Brain microvascular endothelial cell (primary cell): ENCODE results near the gene NDUFA6.
"Not testable (repeated sequence)": the region's sequence is repeated elsewhere in the genome, so short reads cannot be mapped to it uniquely, and the experiment has no call there.

Experiments
- DNase-seq: peaks from one replicate; pipeline ENCODE4 v3.0.0-alpha.2; 2020
- H3K27ac ChIP-seq: fragments of 250-450 bp; sonication (Bioruptor Pico); 2 replicates; pipeline ENCODE4 v1.5.1; 2020; ENCODE audit warnings: mild to moderate bottlenecking, moderate library complexity
- H3K27me3 ChIP-seq: fragments of 250-450 bp; sonication (Bioruptor Pico); replicated peaks from 2 replicates; pipeline ENCODE4 v1.5.1; 2020; ENCODE audit warnings: mild to moderate bottlenecking
- H3K36me3 ChIP-seq: fragments of 250-450 bp; sonication (Bioruptor Pico); replicated peaks from 2 replicates; pipeline ENCODE4 v1.5.1; 2020; ENCODE audit warnings: mild to moderate bottlenecking
- H3K4me3 ChIP-seq: 2 replicates; pipeline ENCODE4 v1.5.1; 2011; ENCODE audit warnings: low read depth, mild to moderate bottlenecking, control low read depth, low read length, moderate library complexity
- in situ Hi-C: cut with HindIII; loops from 2 replicates; pipeline ENCODE4 v1.10.0; 2017; ENCODE audit warnings: low sequenced_read_pairs, low pct_ligation_motif_present
- TF ChIP-seq, protein P1 (sequence below): IDR thresholded peaks from 2 replicates; pipeline ENCODE4 v1.5.1; 2011; ENCODE audit warnings: low read depth, mild to moderate bottlenecking, moderate library complexity, low read length, control low read depth, inconsistent platforms; ENCODE audit errors: missing control alignments

The NDUFA6 gene

DNA sequence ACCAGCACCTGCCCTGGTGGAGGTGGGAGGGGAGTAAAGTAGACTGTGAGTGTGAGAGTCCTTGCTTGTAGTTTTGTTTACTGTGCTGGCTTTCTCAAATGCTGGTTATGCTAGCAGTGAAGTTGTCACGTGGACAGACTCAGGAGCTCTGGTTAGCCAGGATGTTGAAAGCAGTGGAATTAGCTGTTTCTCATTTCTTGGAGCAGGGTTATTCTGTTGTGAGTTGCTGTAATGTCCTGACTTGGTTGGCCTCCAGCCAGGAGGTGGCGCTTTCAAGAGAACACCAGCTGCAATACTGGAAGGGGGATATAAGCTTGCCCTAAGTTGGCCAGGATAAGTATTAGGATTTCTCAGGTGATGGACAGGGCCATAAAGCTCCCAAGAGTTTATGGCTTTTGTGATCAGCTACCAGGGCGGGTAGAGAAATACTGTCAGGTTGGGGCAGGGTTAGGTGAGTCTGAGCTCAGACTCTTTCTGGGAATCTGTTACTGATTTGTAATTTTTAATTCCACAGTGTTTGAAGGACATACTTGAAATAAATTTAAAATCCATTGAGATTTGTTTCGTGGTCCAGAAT, 26.4 kb upstream of the NDUFA6 start:
- H3K27ac ChIP-seq: no peak overlapping the region
- H3K36me3 ChIP-seq: no peaks in the 10 kb centered on the region
- in situ Hi-C loops: no loop called here
- no peak overlapping the region for H3K4me3 ChIP-seq
- TF ChIP-seq, protein P1, sequence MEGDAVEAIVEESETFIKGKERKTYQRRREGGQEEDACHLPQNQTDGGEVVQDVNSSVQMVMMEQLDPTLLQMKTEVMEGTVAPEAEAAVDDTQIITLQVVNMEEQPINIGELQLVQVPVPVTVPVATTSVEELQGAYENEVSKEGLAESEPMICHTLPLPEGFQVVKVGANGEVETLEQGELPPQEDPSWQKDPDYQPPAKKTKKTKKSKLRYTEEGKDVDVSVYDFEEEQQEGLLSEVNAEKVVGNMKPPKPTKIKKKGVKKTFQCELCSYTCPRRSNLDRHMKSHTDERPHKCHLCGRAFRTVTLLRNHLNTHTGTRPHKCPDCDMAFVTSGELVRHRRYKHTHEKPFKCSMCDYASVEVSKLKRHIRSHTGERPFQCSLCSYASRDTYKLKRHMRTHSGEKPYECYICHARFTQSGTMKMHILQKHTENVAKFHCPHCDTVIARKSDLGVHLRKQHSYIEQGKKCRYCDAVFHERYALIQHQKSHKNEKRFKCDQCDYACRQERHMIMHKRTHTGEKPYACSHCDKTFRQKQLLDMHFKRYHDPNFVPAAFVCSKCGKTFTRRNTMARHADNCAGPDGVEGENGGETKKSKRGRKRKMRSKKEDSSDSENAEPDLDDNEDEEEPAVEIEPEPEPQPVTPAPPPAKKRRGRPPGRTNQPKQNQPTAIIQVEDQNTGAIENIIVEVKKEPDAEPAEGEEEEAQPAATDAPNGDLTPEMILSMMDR: peak; percentile 16
- no peak for DNase-seq
- H3K27me3 ChIP-seq: no peaks in the 10 kb centered on the region

DNA sequence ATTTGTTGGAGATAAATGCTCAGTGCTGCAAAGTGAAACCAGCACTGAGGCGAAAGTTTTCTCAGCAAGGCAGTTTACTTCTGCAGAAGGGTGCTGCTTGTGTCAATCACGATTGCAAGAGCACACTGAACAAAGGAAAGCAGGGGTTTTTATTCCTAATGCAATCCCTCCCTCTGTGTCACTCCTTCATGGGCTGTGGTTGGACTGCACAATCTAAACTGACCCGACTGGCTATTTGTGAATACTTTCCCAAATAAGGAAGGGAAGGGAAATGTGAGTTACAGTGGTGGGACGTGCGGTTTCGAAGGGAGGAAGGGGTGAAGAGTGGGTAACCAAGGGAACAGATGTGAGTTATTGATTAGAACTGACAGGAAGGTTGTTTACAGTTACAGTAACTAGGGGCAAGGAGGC, 24.9 kb upstream of the NDUFA6 start:
- in situ Hi-C loops, H3K27me3 ChIP-seq, H3K36me3 ChIP-seq, H3K27ac ChIP-seq, H3K4me3 ChIP-seq, DNase-seq: not testable (repeated sequence)

DNA sequence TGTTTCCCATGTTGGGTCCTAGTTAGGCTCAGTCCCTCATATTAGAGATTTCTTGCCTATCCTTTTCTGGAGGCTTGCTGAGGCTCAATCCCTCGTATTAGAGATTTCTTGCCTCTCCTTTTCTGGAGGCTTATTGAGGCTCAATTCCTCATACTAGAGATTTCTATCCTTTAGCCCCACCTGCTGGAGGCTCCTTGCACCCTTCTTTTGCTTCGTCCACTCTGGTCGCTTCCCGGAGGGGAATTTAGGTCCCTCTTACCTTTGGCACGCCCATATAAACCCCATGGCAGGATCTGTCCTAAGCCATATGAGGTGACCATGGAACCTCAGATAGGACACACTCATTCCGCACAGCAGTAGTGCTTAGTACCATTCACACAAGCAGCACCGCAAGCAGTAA, 24.1 kb upstream of the NDUFA6 start:
- DNase-seq: peak; percentile 16
- H3K27ac ChIP-seq: no peak overlapping the region
- no peaks in the 10 kb centered on the region for H3K27me3 ChIP-seq
- TF ChIP-seq, protein P1: peak; percentile 61
- no peaks in the 10 kb centered on the region for H3K36me3 ChIP-seq
- no peak overlapping the region for H3K4me3 ChIP-seq
- in situ Hi-C loops: no loop called here

DNA sequence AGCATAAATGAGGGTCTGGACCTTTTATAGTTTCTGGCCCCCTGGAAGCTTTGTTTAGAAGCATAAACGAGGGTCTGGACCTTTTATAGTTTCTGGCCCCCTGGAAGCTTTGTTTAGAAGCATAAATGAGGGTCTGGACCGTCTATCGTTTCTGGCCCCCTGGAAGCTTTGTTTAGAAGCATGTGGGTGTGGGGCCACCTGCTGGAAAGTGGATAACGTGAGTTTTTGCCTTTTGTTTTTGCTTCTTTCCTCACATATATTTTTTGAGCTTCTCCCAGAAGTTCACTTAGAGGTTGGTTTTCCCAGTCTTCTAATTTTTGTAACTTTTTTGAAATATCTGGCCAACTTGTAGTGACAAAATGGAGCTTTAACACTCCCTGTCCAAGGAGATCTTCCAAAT, 22.2 kb upstream of the NDUFA6 start:
- TF ChIP-seq, protein P1: peak; percentile 47
- in situ Hi-C loops, H3K36me3 ChIP-seq, DNase-seq, H3K27ac ChIP-seq, H3K4me3 ChIP-seq, H3K27me3 ChIP-seq: not testable (repeated sequence)

DNA sequence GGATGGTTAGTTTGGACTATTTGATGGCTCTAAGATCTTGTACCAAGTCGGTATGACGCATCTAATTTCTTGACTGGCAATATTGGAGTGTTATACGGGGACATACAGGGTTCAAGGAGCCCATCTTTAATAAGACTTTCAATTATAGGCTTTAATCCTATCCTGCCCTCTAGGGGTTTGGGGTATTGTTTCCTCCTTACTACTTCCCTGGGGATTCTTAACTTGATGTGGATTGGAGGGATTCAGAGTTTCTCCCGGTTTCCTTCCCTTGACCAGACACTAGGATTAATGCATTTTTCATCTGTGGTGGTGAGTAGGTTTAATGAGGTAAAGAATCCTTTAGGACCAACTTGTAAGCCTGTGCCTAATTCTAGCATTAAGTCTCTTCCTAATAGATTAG, 21.2 kb upstream of the NDUFA6 start:
- TF ChIP-seq, protein P1: no peak
- Histone ChIP-seq H3K4me3 (no peak overlapping the region), H3K27ac (no peak overlapping the region), H3K36me3 (no peaks in the 10 kb centered on the region), H3K27me3 (no peaks in the 10 kb centered on the region)
- in situ Hi-C loops: no loop called here
- no peak for DNase-seq

DNA sequence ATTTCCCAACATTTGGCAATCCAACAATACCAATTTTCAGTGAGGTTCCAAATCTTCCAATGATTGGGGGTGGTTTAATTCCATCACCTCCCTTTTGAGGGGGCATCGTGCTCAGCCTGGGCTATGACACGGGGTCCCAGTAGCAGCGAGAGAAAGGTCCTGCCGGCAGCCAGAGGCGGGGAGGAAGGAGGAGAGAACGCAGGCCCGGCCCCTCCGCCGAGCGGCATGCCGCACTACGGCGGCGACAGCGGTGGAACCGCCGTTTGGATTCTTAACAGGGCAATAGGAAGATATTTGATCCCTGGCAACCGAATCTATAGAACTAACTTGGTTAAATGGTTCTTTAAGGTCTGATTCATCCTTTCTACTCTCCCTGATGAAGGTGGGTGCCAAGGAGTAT, 18.3 kb upstream of the NDUFA6 start:
- Histone ChIP-seq H3K27ac (no peak overlapping the region), H3K36me3 (no peaks in the 10 kb centered on the region), H3K27me3 (no peaks in the 10 kb centered on the region), H3K4me3 (no peak overlapping the region)
- no peak for DNase-seq
- TF ChIP-seq, protein P1: no peak
- in situ Hi-C loops: no loop called here

DNA sequence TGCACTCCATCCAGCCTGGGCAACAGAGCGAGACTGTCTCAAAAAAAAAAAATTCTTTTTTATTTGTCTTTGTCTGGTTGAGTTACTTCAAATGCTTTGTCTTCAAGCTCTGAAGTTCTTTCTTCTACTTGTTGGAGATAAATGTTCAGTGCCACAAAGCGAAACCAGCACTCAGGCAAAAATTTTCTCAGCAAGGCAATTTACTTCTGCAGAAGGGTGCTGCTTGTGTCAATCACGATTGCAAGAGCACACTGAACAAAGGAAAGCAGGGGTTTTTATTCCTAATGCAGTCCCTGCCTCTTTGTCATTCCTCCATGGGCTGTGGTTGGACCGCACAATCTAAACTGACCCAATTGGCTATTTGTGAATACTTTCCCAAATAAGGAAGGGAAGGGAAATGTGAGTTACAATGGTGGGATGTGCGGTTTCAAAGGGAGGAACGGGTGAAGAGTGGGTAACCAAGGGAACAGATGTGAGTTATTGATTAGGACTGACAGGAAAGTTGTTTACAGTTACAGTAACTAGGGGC, 13.8 kb upstream of the NDUFA6 start:
- H3K27ac ChIP-seq, H3K36me3 ChIP-seq, DNase-seq, in situ Hi-C loops, H3K27me3 ChIP-seq, H3K4me3 ChIP-seq: not testable (repeated sequence)
